ENCODE measurements around the gene COPRS.

COPRS gene

GRCh38 chr17:31807846-31808245 is 51.2 kb downstream of the COPRS start:
- DNase-seq (ENCODE audit: low spot score): no peak

GRCh38 chr17:31806921-31807320 is 52.1 kb downstream of the COPRS start:
- no peak for DNase-seq (ENCODE audit: low spot score)

GRCh38 chr17:31803494-31804213 is 55.4 kb downstream of the COPRS start:
- no peak for DNase-seq (ENCODE audit: low spot score)

- no peak for DNase-seq (ENCODE audit: low spot score)
These were observed 56.5 kb downstream of the COPRS start for GRCh38 chr17:31802502-31802901.

All from left forelimb (tissue), 1 donor.